ENCODE results near the gene TMEM50B.

- TF ChIP-seq, protein P1, sequence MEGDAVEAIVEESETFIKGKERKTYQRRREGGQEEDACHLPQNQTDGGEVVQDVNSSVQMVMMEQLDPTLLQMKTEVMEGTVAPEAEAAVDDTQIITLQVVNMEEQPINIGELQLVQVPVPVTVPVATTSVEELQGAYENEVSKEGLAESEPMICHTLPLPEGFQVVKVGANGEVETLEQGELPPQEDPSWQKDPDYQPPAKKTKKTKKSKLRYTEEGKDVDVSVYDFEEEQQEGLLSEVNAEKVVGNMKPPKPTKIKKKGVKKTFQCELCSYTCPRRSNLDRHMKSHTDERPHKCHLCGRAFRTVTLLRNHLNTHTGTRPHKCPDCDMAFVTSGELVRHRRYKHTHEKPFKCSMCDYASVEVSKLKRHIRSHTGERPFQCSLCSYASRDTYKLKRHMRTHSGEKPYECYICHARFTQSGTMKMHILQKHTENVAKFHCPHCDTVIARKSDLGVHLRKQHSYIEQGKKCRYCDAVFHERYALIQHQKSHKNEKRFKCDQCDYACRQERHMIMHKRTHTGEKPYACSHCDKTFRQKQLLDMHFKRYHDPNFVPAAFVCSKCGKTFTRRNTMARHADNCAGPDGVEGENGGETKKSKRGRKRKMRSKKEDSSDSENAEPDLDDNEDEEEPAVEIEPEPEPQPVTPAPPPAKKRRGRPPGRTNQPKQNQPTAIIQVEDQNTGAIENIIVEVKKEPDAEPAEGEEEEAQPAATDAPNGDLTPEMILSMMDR (conservative IDR thresholded peaks at IDR 0.05) = no peak
- TF ChIP-seq ZFX (IDR thresholded peaks at IDR 0.05) = no peak
Measured at GRCh38 chr21:33470701-33471100, 9.1 kb downstream of the TMEM50B start.
